Ureter (tissue), 1 donor: ENCODE results near the gene KIF3B. TPM values are rescaled to one million over a fixed set of nuclear protein-coding genes. Genes with fewer than 3 reads are reported as not detected.
"Not testable (repeated sequence)": the region's sequence is repeated elsewhere in the genome, so short reads cannot be mapped to it uniquely, and the experiment has no call there.

Source experiments
- DNase-seq: peaks from one replicate; pipeline ENCODE4 v3.0.0-alpha.2; 2020; ENCODE audit warnings: low spot score
- total RNA-seq: library from RNA; stranded (reverse); gene quantifications from one replicate; pipeline ENCODE4 v1.2.4, GENCODE V29; 2023
- donor health status: DM: yes; HTN: yes; CAD: no.

Gene KIF3B
- 35.4 TPM for total RNA-seq

DNA sequence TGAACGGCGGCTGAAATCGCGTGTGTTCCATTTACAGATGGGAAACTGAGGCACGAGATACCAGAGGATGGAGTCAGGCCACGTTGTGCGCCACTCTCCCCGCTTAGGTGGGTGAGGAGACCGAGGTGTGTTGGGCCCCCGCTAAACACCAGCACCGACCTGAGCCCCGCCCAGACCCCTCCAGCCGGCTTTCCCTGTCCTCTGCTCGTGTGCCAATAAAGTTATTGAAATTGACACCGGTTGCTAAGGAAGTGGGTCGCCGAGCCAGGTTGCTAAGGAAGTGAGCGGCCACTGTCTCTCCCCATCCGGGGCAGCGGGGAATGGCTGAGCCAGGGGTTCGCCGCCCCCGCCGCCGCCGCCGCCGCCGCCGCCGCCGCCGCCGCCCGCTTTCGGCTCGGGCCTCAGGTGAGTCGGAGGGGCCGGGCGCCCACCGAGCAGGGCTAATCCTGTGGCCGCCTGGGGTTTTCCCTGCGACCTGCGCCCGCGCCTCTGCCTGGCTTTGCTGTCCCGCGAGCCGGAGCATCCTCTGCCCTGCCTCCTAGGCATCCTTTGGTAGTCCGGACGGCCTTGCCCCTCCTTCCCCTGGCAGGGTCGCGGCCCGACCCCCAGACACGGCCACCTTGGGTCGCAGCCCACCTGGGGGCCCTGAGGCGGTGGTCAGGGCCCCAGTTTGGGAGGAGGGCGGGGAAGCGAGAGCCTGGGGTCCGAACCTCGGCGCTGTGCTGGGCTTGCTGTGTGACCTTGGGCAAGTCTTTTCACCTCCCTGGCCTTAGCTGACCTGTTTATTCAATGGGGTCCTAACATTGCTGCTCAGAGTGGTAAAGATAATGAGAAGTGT lies at the start of gene KIF3B:
Gene KIF3B (plus strand): TSS at position 291 of the 838 bp plus-strand sequence. CDS start 32,127 bp downstream, outside the sequence.
- peak; percentile 91 for DNase-seq

DNA sequence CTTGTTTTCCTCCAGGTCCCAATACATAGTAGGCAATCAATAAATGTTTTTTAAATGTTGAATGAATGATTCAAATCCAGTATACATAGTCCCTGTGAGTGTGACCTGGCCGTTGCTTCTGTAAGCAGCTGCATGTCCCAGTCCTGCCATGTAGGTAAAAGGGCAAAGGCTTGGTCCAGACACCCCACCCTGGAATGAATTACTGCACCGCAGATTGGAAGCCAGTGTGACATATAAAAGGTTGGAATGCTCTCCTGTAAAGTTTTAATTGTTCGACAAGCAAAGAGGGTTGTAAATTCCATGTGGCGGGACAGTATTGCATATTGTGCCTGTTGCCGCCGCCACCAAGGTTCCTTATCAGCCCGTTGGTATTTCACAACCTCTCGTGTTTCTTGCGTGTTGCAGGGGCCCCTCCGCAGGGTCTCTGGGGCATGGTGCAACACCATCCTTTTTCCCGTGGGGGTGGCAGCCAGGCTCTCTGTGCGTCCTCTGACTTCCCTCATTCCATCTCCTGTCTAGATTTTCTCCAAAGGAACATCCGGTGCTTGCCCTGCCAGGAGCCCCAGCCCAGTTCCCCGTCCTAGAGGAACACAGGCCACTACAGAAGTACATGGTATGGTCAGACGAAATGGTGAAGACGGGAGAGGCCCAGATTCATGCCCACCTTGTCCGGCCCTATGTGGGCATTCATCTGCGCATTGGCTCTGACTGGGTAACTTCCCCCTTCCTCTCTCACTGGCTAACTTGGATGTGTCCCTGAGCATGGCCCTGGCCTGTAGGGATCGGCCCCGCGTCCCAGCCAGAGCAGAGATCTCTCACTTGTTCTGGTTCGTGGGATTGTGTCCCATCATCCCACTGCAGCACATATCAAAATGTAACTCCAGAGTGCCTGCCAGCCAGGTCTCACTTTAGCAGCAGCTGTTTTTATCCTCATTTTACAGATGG lies 49.4 kb upstream of the KIF3B start:
- no peak for DNase-seq

- no peak for DNase-seq
Measured at GRCh38 chr20:32229251-32229747, 48.2 kb upstream of the KIF3B start.

GRCh38 chr20:32230707-32231106 lies 46.7 kb upstream of the KIF3B start:
- DNase-seq = no peak

DNA sequence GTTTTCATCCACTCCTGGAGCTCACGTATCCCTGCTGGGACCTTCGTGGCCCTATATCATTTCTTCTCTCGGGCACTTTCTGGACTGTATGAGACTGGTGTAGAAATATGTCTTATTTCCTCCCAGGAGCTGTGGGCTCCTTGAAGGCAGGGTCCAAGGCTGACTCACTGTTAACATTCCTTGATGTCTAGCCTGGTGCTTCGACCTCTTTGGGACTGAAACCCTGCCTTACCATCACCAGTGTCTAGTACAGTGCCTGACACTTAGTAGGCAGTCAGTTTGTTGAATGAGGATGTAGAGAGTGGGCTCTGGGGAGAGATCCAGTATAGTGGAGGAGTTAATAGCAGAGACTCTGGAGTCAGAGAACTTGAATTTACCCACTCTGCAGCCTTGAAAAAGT lies 46.2 kb upstream of the KIF3B start:
- DNase-seq = no peak

DNA sequence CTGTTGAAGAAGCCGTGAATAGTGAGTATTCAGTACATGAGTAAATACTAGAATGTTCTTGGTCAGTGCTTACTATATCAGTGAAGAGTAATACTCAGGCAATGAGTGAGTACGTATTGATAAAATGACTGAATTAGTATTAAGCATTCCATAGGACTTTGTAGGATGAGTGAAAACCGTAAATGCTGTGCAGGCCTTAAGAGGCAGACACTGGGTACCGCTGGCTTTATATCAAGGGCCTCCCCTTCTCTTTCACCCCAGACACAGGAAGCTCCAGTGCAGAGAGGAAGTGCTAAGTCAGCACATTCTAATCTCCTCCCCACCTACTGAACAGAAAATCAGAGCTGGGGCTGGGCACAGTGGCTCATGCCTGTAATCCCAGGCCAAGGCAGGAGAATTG lies 45.6 kb upstream of the KIF3B start:
- DNase-seq = no peak

DNA sequence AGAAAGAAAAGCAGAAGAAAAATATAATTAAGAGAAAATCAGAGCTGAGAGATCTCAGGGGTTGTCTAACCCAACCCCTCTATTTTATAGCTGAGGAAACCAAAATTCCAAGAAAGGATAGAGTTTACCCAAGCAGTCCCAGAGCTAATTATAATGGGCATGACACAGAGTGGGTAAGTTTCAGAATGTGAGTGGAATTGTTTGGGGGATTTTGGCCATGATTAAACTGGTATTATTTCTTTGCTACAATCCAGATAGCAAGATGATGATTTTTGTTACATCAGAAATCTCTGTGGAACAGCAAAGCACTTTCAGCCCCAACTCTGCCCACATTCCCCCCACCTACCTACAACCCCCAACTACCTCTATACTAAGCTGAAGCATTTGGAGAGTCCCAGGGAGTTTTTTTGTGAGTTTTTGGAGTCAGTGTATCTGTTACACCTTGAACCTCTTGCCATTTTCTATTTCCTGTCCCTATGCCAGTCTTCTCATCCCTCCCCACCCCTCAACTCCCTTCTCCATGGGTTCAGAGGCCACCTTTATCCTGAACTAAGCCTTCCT lies 45.0 kb upstream of the KIF3B start:
- no peak for DNase-seq

- no peak for DNase-seq
Measured at GRCh38 chr20:32233286-32233685, 44.2 kb upstream of the KIF3B start.

DNA sequence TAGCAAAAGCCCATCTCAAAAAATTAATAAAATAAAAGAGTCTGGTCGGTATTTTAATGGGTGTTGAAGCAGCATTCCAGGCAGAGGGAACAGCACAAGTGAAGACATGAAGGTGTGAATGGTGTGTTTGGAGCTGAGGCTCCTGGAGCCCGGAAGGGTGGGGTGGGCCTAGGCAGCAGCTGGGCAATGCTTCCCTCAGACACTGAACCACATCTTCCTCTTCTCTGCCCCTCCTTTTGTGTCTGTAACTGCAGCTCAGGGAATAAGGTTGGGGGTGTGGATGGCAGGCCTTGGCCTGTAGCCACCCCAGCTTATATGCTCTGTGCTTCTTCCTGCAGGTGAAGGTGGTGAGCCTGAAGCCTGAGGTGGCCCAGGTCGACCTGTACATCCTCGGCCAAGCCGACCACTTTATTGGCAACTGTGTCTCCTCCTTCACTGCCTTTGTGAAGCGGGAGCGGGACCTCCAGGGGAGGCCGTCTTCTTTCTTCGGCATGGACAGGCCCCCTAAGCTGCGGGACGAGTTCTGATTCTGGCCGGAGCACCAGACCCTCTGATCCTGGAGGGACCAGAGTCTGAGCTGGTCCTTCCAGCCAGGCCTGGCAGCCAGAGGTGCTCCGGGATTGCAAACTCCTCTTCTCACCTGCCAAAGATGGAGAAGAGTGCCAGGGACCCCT lies 43.2 kb upstream of the KIF3B start:
- no peak for DNase-seq

DNA sequence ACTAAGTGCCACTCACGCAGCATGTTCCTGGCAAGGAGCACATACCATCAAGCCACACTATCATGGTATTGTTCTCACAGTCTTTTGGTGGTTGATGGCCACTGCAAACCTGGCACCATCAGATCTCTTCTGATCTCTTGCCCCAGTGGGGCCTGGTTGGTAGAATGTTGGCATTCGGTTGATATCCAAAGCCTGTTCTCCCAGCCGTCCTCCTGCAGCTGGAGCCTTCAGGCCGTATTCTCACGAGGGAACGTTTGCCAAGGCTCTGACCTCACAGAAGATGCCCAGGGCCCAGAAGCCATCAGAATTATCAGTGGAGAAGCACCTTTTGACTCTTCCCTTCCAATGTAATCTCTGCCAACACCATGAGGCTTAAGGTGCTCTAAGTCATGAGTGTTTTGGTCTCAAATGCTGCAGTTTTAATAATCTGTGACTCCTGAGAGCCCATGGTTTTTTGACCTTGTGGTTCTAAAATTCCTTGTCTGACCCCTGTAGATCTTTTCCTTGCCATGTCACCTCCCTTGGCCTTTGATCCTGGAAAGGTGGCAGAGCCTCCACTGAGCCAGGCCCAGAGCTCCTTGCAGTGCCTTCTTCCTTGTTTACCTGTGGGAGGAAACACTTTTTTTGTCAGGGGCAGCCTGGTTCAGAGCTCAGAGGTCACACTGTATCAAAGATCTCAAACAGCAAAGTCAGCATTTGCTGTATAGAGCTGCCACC lies 42.0 kb upstream of the KIF3B start:
- DNase-seq = no peak

- DNase-seq = no peak
Measured at GRCh38 chr20:32236048-32236533, 41.4 kb upstream of the KIF3B start.

- no peak for DNase-seq
Measured at GRCh38 chr20:32236819-32237218, 40.6 kb upstream of the KIF3B start.

DNA sequence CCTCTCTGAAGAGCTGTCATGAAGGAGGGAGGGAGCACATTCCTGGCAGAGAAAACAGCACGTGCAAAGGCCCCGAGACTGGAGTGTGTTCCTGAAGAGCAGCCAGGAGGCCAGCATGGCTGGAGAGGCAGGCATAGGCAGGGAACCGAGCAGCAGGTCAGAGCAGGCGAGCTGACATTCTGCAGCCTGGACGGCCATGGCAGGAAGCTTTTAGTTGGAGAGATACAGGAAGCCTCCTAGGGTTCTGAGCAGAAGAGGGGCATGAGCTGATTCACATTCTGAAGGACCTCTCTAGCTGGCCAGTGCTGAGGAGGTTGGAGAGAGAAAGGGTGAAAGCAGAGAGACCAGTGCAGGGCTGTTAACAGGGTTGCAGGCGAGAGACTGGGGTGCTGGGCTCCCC lies 40.0 kb upstream of the KIF3B start:
- DNase-seq = no peak

GRCh38 chr20:32238483-32239425 lies 38.7 kb upstream of the KIF3B start:
- DNase-seq = no peak

DNA sequence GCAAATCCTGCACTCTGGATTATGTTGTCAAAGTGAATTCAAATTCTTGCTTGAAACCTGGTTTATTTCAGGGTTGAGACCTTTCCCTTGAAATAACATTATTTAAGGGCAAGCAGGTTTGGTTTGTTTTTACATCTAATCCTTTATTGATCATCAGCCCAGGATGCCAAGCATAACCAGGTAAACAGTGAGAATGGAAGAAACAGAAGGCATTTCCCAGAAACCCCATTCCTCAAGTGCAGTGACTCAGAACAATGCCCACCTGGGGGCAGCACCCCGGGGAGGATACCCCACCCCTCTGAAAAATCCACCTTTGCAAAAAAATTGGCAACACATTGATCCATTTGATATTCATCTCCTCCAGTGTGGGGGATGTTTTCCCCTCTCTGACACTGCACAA lies 37.2 kb upstream of the KIF3B start:
- DNase-seq = no peak

- DNase-seq = no peak
Measured at GRCh38 chr20:32241807-32242206, 35.6 kb upstream of the KIF3B start.

DNA sequence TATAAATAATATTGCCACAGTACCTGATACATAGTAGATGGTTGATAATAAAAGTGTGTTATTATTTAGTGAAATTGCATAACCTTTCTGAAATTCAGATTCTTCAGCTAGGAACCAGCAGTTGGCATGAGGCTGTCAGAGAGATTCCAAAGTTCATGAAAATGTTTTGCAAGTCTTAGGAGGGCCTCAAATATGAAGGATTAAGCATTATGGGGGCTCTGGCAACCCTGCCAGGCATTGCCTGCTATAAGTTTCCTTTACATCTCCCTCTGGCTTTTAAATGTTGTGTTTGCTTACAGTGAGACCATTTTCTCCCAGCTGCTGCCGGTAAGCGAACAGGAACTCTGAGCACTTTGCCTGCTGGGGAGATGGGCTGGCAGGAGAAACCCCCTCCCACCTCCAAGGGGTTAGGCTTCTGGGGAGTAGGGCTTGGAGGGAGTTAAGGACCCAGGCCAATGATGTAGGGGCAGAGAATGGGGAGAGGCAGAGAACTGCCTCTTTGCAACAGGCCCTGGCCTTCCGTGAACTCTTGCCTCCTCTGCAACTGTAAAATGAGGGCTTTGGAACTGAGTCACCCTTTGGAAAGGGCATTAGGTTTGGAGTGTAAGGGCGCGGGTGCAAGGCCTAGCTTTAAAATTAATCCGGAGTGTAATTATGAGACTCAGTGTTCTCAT lies 33.2 kb upstream of the KIF3B start:
- DNase-seq = no peak

DNA sequence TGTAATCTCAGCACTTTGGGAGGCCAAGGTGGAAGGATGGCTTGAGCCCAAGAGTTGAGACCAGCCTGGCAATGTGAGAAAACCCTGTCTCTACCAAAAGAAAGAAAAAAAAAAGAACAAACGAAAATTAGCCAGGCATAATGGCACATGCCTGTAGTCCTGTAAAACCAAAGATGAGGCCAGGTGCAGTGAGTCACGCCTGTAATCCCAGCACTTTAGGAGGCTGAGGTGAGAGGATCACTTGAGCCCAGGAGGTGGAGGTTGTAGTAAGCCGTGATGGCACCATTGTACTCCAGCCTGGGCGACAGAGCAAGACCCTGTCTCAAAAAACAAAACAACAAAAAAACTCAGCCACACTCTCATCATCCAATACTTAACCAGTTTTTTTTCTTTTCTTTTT lies 32.5 kb upstream of the KIF3B start:
- DNase-seq = no peak

GRCh38 chr20:32246208-32246607 lies 31.2 kb upstream of the KIF3B start:
- DNase-seq = not testable (repeated sequence)
